RWPE2 (cell line): ENCODE data around the gene RNF223.
"Not testable (repeated sequence)": the region's sequence is repeated elsewhere in the genome, so short reads cannot be mapped to it uniquely, and the experiment has no call there.

ENCODE experiments used
- ATAC-seq: fragments of 200-7000 bp; cut with Tn5 transposase; 3 replicates; pipeline ENCODE4 v1.9.1; 2021; ENCODE audit warnings: low read depth
- DNase-seq: peaks from one replicate; pipeline ENCODE4 v3.0.0-alpha.2; 2020; ENCODE audit warnings: low spot score
- H3K27ac ChIP-seq: fragments of 450-650 bp; 2 replicates; pipeline ENCODE4 v1.5.1; 2017; ENCODE audit warnings: mild to moderate bottlenecking; ENCODE audit not compliant: poor library complexity, severe bottlenecking
- H3K27me3 ChIP-seq: fragments of 250-450 bp; sonication (Bioruptor Pico); 2 replicates; pipeline ENCODE4 v1.5.1; 2021; ENCODE audit warnings: mild to moderate bottlenecking, moderate library complexity; ENCODE audit not compliant: insufficient read depth, poor library complexity, severe bottlenecking
- H3K36me3 ChIP-seq: fragments of 250-450 bp; sonication (Bioruptor Pico); 2 replicates; pipeline ENCODE4 v1.5.1; 2020; ENCODE audit warnings: low read depth, mild to moderate bottlenecking, moderate library complexity
- H3K4me1 ChIP-seq: fragments of 250-450 bp; sonication (Bioruptor Pico); 2 replicates; pipeline ENCODE4 v1.5.1; 2021; ENCODE audit warnings: mild to moderate bottlenecking, moderate library complexity; ENCODE audit not compliant: insufficient read depth, poor library complexity, severe bottlenecking
- H3K4me3 ChIP-seq: fragments of 250-450 bp; sonication (Bioruptor Pico); 2 replicates; pipeline ENCODE4 v1.5.1; 2021; ENCODE audit warnings: mild to moderate bottlenecking, moderate library complexity; ENCODE audit not compliant: severe bottlenecking
- H3K9me3 ChIP-seq: fragments of 250-450 bp; sonication (Bioruptor Pico); 2 replicates; pipeline ENCODE4 v1.5.1; 2021; ENCODE audit warnings: mild to moderate bottlenecking, moderate library complexity; ENCODE audit not compliant: severe bottlenecking
- CTCF ChIP-seq: fragments of 450-650 bp; IDR thresholded peaks from one replicate; pipeline ENCODE4 v1.5.1; 2017; ENCODE audit warnings: mild to moderate bottlenecking, moderate library complexity; ENCODE audit not compliant: poor library complexity, severe bottlenecking

The RNF223 gene

GRCh38 chr1:1110561-1110971 lies 36.5 kb upstream of the RNF223 start:
- DNase-seq (peak; percentile 47), ATAC-seq (no peak)
- no peaks in the 10 kb centered on the region for H3K4me1 ChIP-seq
- no peaks in the 10 kb centered on the region for H3K9me3 ChIP-seq
- H3K4me3 ChIP-seq, result no peak overlapping the region
- H3K36me3 ChIP-seq, result peaks cover 13% of the 10 kb centered on the region
- no peak for TF ChIP-seq CTCF
- no peaks in the 10 kb centered on the region for H3K27me3 ChIP-seq
- H3K27ac ChIP-seq, result no peak overlapping the region

DNA sequence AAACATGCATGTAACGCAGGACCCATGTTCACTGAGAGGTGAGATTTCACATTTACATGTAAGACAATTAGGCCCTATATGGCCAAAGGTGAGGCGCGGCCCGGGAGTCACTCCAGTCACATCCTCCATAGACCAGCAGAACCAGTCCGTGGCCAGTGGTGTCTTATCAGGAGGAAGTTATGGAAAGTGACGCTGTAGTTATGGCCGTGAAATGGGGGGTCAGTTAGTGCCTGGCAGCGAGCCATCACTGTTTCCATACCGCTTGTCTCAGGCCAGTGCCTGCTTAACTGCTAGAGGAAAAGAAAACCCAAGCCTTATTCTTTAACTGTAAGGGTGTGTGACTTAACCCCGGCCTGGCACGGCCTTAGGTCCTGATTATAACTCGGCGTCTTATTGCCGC lies 35.6 kb upstream of the RNF223 start:
- no peak overlapping the region for H3K27ac ChIP-seq

GRCh38 chr1:1106510-1107221 lies 32.6 kb upstream of the RNF223 start:
- ATAC-seq (no peak), DNase-seq (peak; percentile 45)
- no peak for TF ChIP-seq CTCF
- 0 out of 2 replicates have a peak, but pooled peaks cover 3% of the 10 kb centered on the region for H3K36me3 ChIP-seq
- no peaks in the 10 kb centered on the region for H3K9me3 ChIP-seq
- no peak overlapping the region for H3K27ac ChIP-seq
- no peak overlapping the region for H3K4me3 ChIP-seq
- H3K27me3 ChIP-seq, result no peaks in the 10 kb centered on the region
- H3K4me1 ChIP-seq, result no peaks in the 10 kb centered on the region

More for the DNA sequence above, 35.6 kb upstream of the RNF223 start:
- DNase-seq, result no peak
- TF ChIP-seq CTCF, result no peak
- H3K27me3 ChIP-seq, result no peaks in the 10 kb centered on the region
- peaks cover 13% of the 10 kb centered on the region for H3K36me3 ChIP-seq
- ATAC-seq, result no peak
- no peaks in the 10 kb centered on the region for H3K4me1 ChIP-seq
- no peaks in the 10 kb centered on the region for H3K9me3 ChIP-seq
- no peak overlapping the region for H3K4me3 ChIP-seq

DNA sequence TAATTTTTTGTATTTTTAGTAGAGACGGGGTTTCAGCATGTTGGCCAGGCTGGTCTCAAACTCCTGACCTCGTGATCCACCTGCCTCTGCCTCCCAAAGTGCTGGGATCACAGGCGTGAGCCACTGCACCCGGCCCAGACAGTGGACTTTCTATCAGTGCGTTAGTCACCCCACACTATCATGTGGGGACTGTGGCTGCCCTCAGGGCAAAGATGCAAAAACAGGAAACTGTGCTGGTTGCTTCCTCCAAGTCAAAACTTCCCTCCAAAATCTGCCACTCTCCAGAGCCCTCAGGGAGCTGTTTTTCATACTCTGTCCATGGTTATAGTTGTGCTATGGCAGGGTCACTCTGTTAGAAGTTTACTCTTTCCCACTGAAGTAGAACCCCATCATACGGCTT lies 30.0 kb upstream of the RNF223 start:
- H3K27me3 ChIP-seq, ATAC-seq, H3K36me3 ChIP-seq, H3K9me3 ChIP-seq, H3K27ac ChIP-seq, H3K4me1 ChIP-seq, H3K4me3 ChIP-seq, DNase-seq: not testable (repeated sequence)

GRCh38 chr1:1101503-1101902 lies 27.4 kb upstream of the RNF223 start:
- H3K27ac ChIP-seq, result no peak overlapping the region
- DNase-seq, result no peak
- no peaks in the 10 kb centered on the region for H3K4me1 ChIP-seq
- no peaks in the 10 kb centered on the region for H3K36me3 ChIP-seq
- TF ChIP-seq CTCF, result no peak
- no peak for ATAC-seq
- H3K27me3 ChIP-seq, result no peaks in the 10 kb centered on the region
- H3K4me3 ChIP-seq, result no peak overlapping the region
- H3K9me3 ChIP-seq, result peaks cover 6% of the 10 kb centered on the region
